ENCODE measurements around the gene SORCS2. TPM values are rescaled to one million over a fixed set of nuclear protein-coding genes. Genes with fewer than 3 reads are reported as not detected.

SORCS2 gene
- total and polyA plus RNA-seq, 2 donors (not counting 1 experiment from before 2014, with no cell fraction given): not detected

DNA sequence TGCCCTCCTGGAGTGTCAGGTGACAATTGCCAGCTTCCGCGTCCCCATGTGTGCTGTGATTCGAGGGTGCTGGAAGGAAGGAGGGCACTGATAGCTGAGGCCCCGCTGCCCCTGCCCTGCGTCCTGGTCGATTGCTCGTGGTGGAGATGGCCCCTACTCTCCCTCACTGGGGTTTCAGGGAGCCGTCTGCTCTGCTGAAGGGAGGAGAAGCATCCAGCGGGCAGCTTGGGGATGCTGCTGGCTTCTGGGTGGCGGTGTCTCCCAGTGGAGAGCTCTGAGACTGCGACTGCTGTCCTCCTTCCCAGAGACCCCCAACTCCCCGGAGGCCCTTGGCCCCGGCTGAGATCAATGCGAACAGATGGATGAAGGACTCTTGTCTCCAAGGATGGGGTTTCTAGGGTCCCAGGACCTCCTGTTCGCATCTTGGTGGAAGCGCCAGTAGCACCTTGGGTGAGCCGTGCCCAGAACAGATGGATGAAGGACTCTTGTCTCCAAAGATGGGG lies 143.8 kb downstream of the SORCS2 start:
- Histone ChIP-seq H4K20me1 (ENCODE audit: control insufficient read depth, insufficient read depth, low read length, poor library complexity, severe bottlenecking) (no peaks in the 10 kb centered on the region), H3K27ac (ENCODE audit: low read length in 2 of 2) (no peak overlapping the region), H3K79me2 (ENCODE audit: control insufficient read depth, insufficient read depth, low read length) (no peaks in the 10 kb centered on the region), H3K4me2 (replicated peaks; ENCODE audit: low read depth, low read length, poor library complexity, severe bottlenecking) (no peak overlapping the region), H2AFZ (ENCODE audit: insufficient read depth, low read depth, low read length, poor library complexity, severe bottlenecking) (no peak overlapping the region), H3K4me3 (ENCODE audit: control extremely low read depth in 1 of 5, extremely low read depth in 1 of 5, insufficient read depth in 1 of 5, low read depth in 2 of 5, low read length in 4 of 5) (no peak overlapping the region), H3K9ac (ENCODE audit: low read length) (no peak overlapping the region), H3K9me3 (ENCODE audit: control extremely low read depth in 1 of 3, control insufficient read depth in 2 of 3, insufficient read depth in 1 of 3, low read length in 2 of 3) (peaks cover 0 to 28% (median 0%) of the 10 kb centered on the region in 3 donors), H3K27me3 (replicated peaks in 1 of 4; ENCODE audit: control extremely low read depth in 1 of 4, control insufficient read depth in 3 of 4, insufficient read depth in 4 of 4, low read length in 3 of 4) (no peaks in the 10 kb centered on the region), H3K4me1 (ENCODE audit: control insufficient read depth in 2 of 2, insufficient read depth in 2 of 2, low read length in 2 of 2) (no peaks in the 10 kb centered on the region), H3K36me3 (replicated peaks in 1 of 2; ENCODE audit: control extremely low read depth in 1 of 2, control insufficient read depth in 1 of 2, extremely low read depth in 1 of 2, insufficient read depth in 2 of 2, low read length in 1 of 2) (no peaks in the 10 kb centered on the region)
- TF ChIP-seq CTCF (IDR thresholded peaks at IDR 0.05) (no peak), EZH2 (IDR thresholded peaks at IDR 0.05; ENCODE audit: borderline replicate concordance, insufficient read depth, low read depth, low read length, poor library complexity, severe bottlenecking) (no peak)
- ChIA-PET CTCF (no interaction called here), POLR2A (no interaction called here)
- intact Hi-C loops (cut with micrococcal nuclease): no loop called here
- Mint-ChIP-seq H3K27ac (no peak overlapping the region), H3K9me3 (ENCODE audit: insufficient read depth) (peaks cover 3% of the 10 kb centered on the region), H3K27me3 (no peaks in the 10 kb centered on the region), H3K4me3 (no peak overlapping the region), H3K4me1 (no peaks in the 10 kb centered on the region)
- ATAC-seq (ENCODE audit: low read depth) (no peak), DNase-seq (no peak)
- WGBS (ENCODE audit: insufficient coverage): 71% methylated on average over 14 of the region's 17 CpGs

GRCh38 chr4:7336732-7337131 lies 144.4 kb downstream of the SORCS2 start:
- WGBS (ENCODE audit: insufficient coverage): 90% methylated on average over 14 of the region's 14 CpGs
- DNase-seq (no peak), ATAC-seq (ENCODE audit: low read depth) (no peak)
- intact Hi-C loops (cut with micrococcal nuclease): no loop called here
- no peak overlapping the region for H3K4me3 Mint-ChIP-seq
- Histone ChIP-seq H3K79me2 (ENCODE audit: control insufficient read depth, insufficient read depth, low read length) (no peaks in the 10 kb centered on the region), H3K4me3 (ENCODE audit: control extremely low read depth in 1 of 5, extremely low read depth in 1 of 5, insufficient read depth in 1 of 5, low read depth in 2 of 5, low read length in 4 of 5) (no peak overlapping the region), H3K9ac (ENCODE audit: low read length) (no peak overlapping the region), H3K4me2 (replicated peaks; ENCODE audit: low read depth, low read length, poor library complexity, severe bottlenecking) (no peak overlapping the region), H3K36me3 (replicated peaks in 1 of 2; ENCODE audit: control extremely low read depth in 1 of 2, control insufficient read depth in 1 of 2, extremely low read depth in 1 of 2, insufficient read depth in 2 of 2, low read length in 1 of 2) (no peaks in the 10 kb centered on the region), H3K9me3 (ENCODE audit: control extremely low read depth in 1 of 3, control insufficient read depth in 2 of 3, insufficient read depth in 1 of 3, low read length in 2 of 3) (peaks cover 0 to 32% (median 0%) of the 10 kb centered on the region in 3 donors), H3K27me3 (replicated peaks in 1 of 4; ENCODE audit: control extremely low read depth in 1 of 4, control insufficient read depth in 3 of 4, insufficient read depth in 4 of 4, low read length in 3 of 4) (no peaks in the 10 kb centered on the region), H4K20me1 (ENCODE audit: control insufficient read depth, insufficient read depth, low read length, poor library complexity, severe bottlenecking) (no peaks in the 10 kb centered on the region), H3K27ac (ENCODE audit: low read length in 2 of 2) (no peak overlapping the region), H3K4me1 (ENCODE audit: control insufficient read depth in 2 of 2, insufficient read depth in 2 of 2, low read length in 2 of 2) (no peaks in the 10 kb centered on the region), H2AFZ (ENCODE audit: insufficient read depth, low read depth, low read length, poor library complexity, severe bottlenecking) (no peak overlapping the region)
- POLR2A ChIA-PET: no interaction called here
- no peak overlapping the region for H3K27ac Mint-ChIP-seq
- CTCF ChIA-PET: no interaction called here
- TF ChIP-seq EZH2 (IDR thresholded peaks at IDR 0.05; ENCODE audit: borderline replicate concordance, insufficient read depth, low read depth, low read length, poor library complexity, severe bottlenecking) (no peak), CTCF (IDR thresholded peaks at IDR 0.05) (no peak)
- no peaks in the 10 kb centered on the region for H3K4me1 Mint-ChIP-seq
- H3K27me3 Mint-ChIP-seq: no peaks in the 10 kb centered on the region
- peaks cover 7% of the 10 kb centered on the region for H3K9me3 Mint-ChIP-seq (ENCODE audit: insufficient read depth)
